PC-9 (cell line): ENCODE measurements around the gene EMX2. TPM values are rescaled to one million over a fixed set of nuclear protein-coding genes. Genes with fewer than 3 reads are reported as not detected.

ENCODE experiments used
- BruUV-seq: library from RNA; stranded (reverse); fragments of 400-500 nt; replicated peaks from 2 replicates; lab custom pipeline; 2021; lab: Mats Ljungman, UMichigan
- CTCF ChIA-PET: fragments of 300-600 bp; sonication (Branson Sonifier 250); formaldehyde crosslinking; loops from one replicate; lab custom pipeline; 2022; ENCODE audit warnings: antibody characterized with exemption; lab: Charles Lee
- POLR2A ChIA-PET: fragments of 300-600 bp; sonication (Branson Sonifier 250); formaldehyde crosslinking; loops from one replicate; lab custom pipeline; 2022; ENCODE audit warnings: antibody characterized with exemption; ENCODE audit not compliant: unreplicated experiment; lab: Charles Lee
- DNase-seq, 2 experiments: peaks; one replicate each; pipeline versions ENCODE4 v3.0.0 to v3.0.0-alpha.2; 2015 to 2022; ENCODE audit warnings: mixed read lengths in 1 of 2
- H2AFZ ChIP-seq: fragments of 200-600 bp; sonication (generic); 2 replicates; pipeline ENCODE4 v1.8.1; 2017; ENCODE audit warnings: antibody characterized with exemption
- H3F3A ChIP-seq: fragments of 200-600 bp; sonication (generic); 2 replicates; pipeline ENCODE4 v1.8.1; 2017; ENCODE audit warnings: antibody characterized with exemption, mild to moderate bottlenecking, low read depth; ENCODE audit not compliant: insufficient read depth
- H3K27ac ChIP-seq: fragments of 200-600 bp; sonication (generic); 2 replicates; pipeline ENCODE4 v1.6.1; 2016; ENCODE audit warnings: mixed run types
- H3K27me3 ChIP-seq: fragments of 200-600 bp; sonication (generic); 2 replicates; pipeline ENCODE4 v1.6.1; 2016; ENCODE audit warnings: low read depth, mixed run types; ENCODE audit not compliant: insufficient read depth
- H3K36me3 ChIP-seq: fragments of 200-600 bp; sonication (generic); 2 replicates; pipeline ENCODE4 v1.6.1; 2016; ENCODE audit warnings: low read depth, mixed run types
- H3K4me1 ChIP-seq: fragments of 200-600 bp; sonication (generic); replicated peaks from 2 replicates; pipeline ENCODE4 v1.6.1; 2016; ENCODE audit warnings: mixed run types; ENCODE audit not compliant: insufficient read depth
- H3K4me2 ChIP-seq: fragments of 200-600 bp; sonication (generic); 2 replicates; pipeline ENCODE4 v1.6.1; 2017; ENCODE audit warnings: mixed run types
- H3K4me3 ChIP-seq: fragments of 200-600 bp; sonication (generic); 2 replicates; pipeline ENCODE4 v1.6.1; 2016; ENCODE audit warnings: mixed run types
- H3K79me2 ChIP-seq: fragments of 200-600 bp; sonication (generic); 2 replicates; pipeline ENCODE4 v1.6.1; 2017; ENCODE audit warnings: low read depth, mixed run types
- H3K9me2 ChIP-seq: fragments of 200-600 bp; sonication (generic); 2 replicates; pipeline ENCODE4 v1.8.1; 2017; ENCODE audit warnings: mild to moderate bottlenecking; ENCODE audit not compliant: insufficient read depth
- H3K9me3 ChIP-seq: fragments of 200-600 bp; sonication (generic); 2 replicates; pipeline ENCODE4 v1.8.1; 2016; ENCODE audit warnings: low read depth; ENCODE audit not compliant: insufficient read depth
- H4K20me1 ChIP-seq: fragments of 200-600 bp; sonication (generic); 2 replicates; pipeline ENCODE4 v1.8.1; 2017; ENCODE audit not compliant: insufficient read depth
- CTCF ChIP-seq: fragments of 200-600 bp; sonication (generic); conservative IDR thresholded peaks from 2 replicates; pipeline ENCODE4 v1.6.1; 2017; ENCODE audit warnings: mixed run types, antibody characterized with exemption, mild to moderate bottlenecking, moderate library complexity
- EZH2 ChIP-seq: fragments of 200-600 bp; sonication (generic); IDR thresholded peaks from 2 replicates; pipeline ENCODE4 v1.8.0; 2017; ENCODE audit warnings: antibody characterized with exemption, low read depth
- intact Hi-C: fragments of 100-400 bp; cut with micrococcal nuclease; formaldehyde crosslinking; loops from one replicate; pipeline ENCODE4 v1.10.0; 2022; ENCODE audit not compliant: unreplicated experiment
- total RNA-seq: library from RNA; stranded (reverse); gene quantifications from 2 replicates; pipeline ENCODE4 v1.2.3, GENCODE V29; 2021

Gene EMX2
- total RNA-seq, 1 experiment from 2014 or later, result not detected

DNA sequence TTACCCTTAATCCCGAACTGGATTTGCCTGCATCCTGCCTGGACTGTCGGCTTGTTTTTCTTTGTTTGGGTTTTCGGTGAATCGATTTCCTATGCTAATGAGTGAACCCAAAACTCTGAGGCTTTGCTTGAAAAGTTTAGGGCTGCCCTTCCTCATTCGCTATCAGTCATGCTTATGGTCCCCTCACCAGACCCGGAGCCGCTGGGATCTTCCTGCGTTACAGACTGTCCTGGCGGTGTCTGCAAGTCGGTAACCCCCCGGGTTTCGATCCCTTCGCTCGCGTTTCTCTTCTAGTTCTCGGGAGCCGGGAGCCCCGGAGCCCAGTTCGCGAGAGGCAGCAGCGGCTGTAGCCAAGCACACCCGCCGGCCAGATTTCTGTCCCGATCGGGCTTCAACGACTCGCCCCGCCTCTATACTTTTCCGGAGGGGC lies 2.2 kb downstream of the EMX2 start:
- H3K9me2 ChIP-seq, result no peaks in the 10 kb centered on the region
- no peaks in the 10 kb centered on the region for H3K79me2 ChIP-seq
- peaks cover 13% of the 10 kb centered on the region; the same call in 1 of the 2 replicates for H3K27me3 ChIP-seq
- no peaks in the 10 kb centered on the region for H3F3A ChIP-seq
- H3K9me3 ChIP-seq, result no peaks in the 10 kb centered on the region
- BruUV-seq, result no TSS peak
- CTCF ChIA-PET, result no interaction called here
- no peak overlapping the region for H3K27ac ChIP-seq
- TF ChIP-seq EZH2, result no peak
- TF ChIP-seq CTCF, result no peak
- H3K36me3 ChIP-seq, result no peaks in the 10 kb centered on the region
- no peak for DNase-seq
- H2AFZ ChIP-seq, result no peak overlapping the region
- H3K4me2 ChIP-seq, result no peak overlapping the region
- POLR2A ChIA-PET, result no interaction called here
- H4K20me1 ChIP-seq, result no peaks in the 10 kb centered on the region
- no peak overlapping the region for H3K4me3 ChIP-seq
- H3K4me1 ChIP-seq, result no peaks in the 10 kb centered on the region
- intact Hi-C loops, result no loop called here

DNA sequence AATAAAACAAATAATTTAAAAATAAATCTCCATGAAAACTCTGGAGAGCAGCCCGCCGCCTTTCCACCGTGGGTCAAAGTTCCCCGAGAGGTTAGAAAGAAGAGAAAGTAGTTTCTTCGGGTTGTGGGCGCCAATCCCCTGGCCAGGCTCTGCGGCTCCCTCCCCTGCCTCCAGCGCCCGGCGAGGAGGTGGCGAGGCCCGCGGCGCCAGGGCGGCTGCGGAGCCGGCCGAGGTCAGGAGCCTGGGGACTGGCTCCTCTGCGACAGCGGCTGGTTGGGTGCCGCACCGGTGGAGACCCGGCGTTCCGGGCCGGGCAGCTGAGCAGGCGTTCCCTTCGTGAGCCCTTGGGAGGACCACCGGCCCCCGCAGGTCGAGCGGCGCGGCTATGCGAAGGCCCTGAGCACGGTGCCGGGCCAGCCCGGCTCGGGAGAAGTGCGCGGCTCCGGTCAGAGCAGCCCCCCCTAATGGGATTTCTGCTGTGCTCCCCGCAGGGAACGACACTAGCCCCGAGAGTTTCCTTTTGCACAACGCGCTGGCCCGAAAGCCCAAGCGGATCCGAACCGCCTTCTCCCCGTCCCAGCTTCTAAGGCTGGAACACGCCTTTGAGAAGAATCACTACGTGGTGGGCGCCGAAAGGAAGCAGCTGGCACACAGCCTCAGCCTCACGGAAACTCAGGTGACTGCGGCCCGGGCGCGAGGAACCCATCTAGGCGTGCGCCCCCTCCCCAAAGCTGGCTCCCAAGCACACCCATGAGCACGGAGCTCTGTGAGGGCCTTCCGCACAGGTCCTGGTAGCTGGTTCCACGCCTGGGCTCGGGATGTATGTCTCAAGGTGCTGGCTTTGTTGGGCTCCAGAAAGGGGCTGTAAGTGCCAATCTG lies 2.8 kb downstream of the EMX2 start:
- no peak for DNase-seq
- Histone ChIP-seq H3F3A (no peaks in the 10 kb centered on the region), H3K4me1 (no peaks in the 10 kb centered on the region), H3K4me3 (no peak overlapping the region), H3K79me2 (no peaks in the 10 kb centered on the region), H3K27ac (no peak overlapping the region), H2AFZ (no peak overlapping the region), H3K9me3 (no peaks in the 10 kb centered on the region), H3K27me3 (peaks cover 19% of the 10 kb centered on the region; the same call in 1 of the 2 replicates), H3K4me2 (no peak overlapping the region), H4K20me1 (no peaks in the 10 kb centered on the region), H3K36me3 (no peaks in the 10 kb centered on the region), H3K9me2 (no peaks in the 10 kb centered on the region)
- TF ChIP-seq CTCF (no peak), EZH2 (no peak)
- ChIA-PET POLR2A (no interaction called here), CTCF (no interaction called here)
- no TSS peak for BruUV-seq
- intact Hi-C loops, result no loop called here

GRCh38 chr10:117546020-117546580 lies 3.6 kb downstream of the EMX2 start:
- TF ChIP-seq CTCF (no peak), EZH2 (no peak)
- no peak overlapping the region for H3K4me2 ChIP-seq
- no peaks in the 10 kb centered on the region for H3K79me2 ChIP-seq
- ChIA-PET CTCF (no interaction called here), POLR2A (no interaction called here)
- H3K9me3 ChIP-seq, result no peaks in the 10 kb centered on the region
- BruUV-seq, result no TSS peak
- no peaks in the 10 kb centered on the region for H3F3A ChIP-seq
- no peak for DNase-seq
- no peak overlapping the region for H2AFZ ChIP-seq
- H3K9me2 ChIP-seq, result no peaks in the 10 kb centered on the region
- H3K36me3 ChIP-seq, result no peaks in the 10 kb centered on the region
- H4K20me1 ChIP-seq, result no peaks in the 10 kb centered on the region
- peaks cover 26% of the 10 kb centered on the region; the same call in 1 of the 2 replicates for H3K27me3 ChIP-seq
- intact Hi-C loops, result no loop called here
- H3K4me1 ChIP-seq, result no peaks in the 10 kb centered on the region
- H3K4me3 ChIP-seq, result no peak overlapping the region
- no peak overlapping the region for H3K27ac ChIP-seq
